ENCODE results near the gene RNF31.

- no peak for TF ChIP-seq RAD21 (conservative IDR thresholded peaks at IDR 0.05)
- TF ChIP-seq, protein P1, sequence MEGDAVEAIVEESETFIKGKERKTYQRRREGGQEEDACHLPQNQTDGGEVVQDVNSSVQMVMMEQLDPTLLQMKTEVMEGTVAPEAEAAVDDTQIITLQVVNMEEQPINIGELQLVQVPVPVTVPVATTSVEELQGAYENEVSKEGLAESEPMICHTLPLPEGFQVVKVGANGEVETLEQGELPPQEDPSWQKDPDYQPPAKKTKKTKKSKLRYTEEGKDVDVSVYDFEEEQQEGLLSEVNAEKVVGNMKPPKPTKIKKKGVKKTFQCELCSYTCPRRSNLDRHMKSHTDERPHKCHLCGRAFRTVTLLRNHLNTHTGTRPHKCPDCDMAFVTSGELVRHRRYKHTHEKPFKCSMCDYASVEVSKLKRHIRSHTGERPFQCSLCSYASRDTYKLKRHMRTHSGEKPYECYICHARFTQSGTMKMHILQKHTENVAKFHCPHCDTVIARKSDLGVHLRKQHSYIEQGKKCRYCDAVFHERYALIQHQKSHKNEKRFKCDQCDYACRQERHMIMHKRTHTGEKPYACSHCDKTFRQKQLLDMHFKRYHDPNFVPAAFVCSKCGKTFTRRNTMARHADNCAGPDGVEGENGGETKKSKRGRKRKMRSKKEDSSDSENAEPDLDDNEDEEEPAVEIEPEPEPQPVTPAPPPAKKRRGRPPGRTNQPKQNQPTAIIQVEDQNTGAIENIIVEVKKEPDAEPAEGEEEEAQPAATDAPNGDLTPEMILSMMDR (IDR thresholded peaks at IDR 0.05; ENCODE audit: poor library complexity, severe bottlenecking) = no peak
- TF ChIP-seq EZH2 (IDR thresholded peaks at IDR 0.05; ENCODE audit: borderline replicate concordance, insufficient read depth, low read length, poor library complexity, severe bottlenecking) = no peak
- TF ChIP-seq EP300 (conservative IDR thresholded peaks at IDR 0.05; ENCODE audit: poor library complexity, severe bottlenecking) = no peak
- no peak for TF ChIP-seq POLR2AphosphoS5 (IDR thresholded peaks at IDR 0.05)
- no peak for TF ChIP-seq SMC3 (conservative IDR thresholded peaks at IDR 0.05; ENCODE audit: poor library complexity)
- TF ChIP-seq, protein P2, sequence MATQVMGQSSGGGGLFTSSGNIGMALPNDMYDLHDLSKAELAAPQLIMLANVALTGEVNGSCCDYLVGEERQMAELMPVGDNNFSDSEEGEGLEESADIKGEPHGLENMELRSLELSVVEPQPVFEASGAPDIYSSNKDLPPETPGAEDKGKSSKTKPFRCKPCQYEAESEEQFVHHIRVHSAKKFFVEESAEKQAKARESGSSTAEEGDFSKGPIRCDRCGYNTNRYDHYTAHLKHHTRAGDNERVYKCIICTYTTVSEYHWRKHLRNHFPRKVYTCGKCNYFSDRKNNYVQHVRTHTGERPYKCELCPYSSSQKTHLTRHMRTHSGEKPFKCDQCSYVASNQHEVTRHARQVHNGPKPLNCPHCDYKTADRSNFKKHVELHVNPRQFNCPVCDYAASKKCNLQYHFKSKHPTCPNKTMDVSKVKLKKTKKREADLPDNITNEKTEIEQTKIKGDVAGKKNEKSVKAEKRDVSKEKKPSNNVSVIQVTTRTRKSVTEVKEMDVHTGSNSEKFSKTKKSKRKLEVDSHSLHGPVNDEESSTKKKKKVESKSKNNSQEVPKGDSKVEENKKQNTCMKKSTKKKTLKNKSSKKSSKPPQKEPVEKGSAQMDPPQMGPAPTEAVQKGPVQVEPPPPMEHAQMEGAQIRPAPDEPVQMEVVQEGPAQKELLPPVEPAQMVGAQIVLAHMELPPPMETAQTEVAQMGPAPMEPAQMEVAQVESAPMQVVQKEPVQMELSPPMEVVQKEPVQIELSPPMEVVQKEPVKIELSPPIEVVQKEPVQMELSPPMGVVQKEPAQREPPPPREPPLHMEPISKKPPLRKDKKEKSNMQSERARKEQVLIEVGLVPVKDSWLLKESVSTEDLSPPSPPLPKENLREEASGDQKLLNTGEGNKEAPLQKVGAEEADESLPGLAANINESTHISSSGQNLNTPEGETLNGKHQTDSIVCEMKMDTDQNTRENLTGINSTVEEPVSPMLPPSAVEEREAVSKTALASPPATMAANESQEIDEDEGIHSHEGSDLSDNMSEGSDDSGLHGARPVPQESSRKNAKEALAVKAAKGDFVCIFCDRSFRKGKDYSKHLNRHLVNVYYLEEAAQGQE (IDR thresholded peaks at IDR 0.05; ENCODE audit: borderline replicate concordance) = no peak
- no peak for TF ChIP-seq TAF1 (IDR thresholded peaks at IDR 0.05; ENCODE audit: low read depth)
Observed at GRCh38 chr14:24160499-24160849, 13.2 kb downstream of the RNF31 start.

All from neural cell (in vitro differentiated cells).